Endothelial cell of umbilical vein (primary cell): Measurements from ENCODE around the gene FAM107A. TPM values are rescaled to one million over a fixed set of nuclear protein-coding genes. Genes with fewer than 3 reads are reported as not detected.

Experiments used
- BruUV-seq: library from RNA; stranded (reverse); fragments of 400-500 nt; replicated peaks from 2 replicates; lab custom pipeline; 2021; lab: Mats Ljungman, UMichigan
- CTCF ChIA-PET: fragments of 300-600, 350-600 bp; sonication (Branson Sonifier 250); formaldehyde crosslinking; loops from one replicate; lab custom pipeline; 2021; ENCODE audit warnings: antibody characterized with exemption, inconsistent platforms; lab: Charles Lee
- POLR2A ChIA-PET: fragments of 300-600, 350-600 bp; sonication (Branson Sonifier 250); formaldehyde crosslinking; loops from one replicate; lab custom pipeline; 2021; ENCODE audit warnings: antibody characterized with exemption, inconsistent platforms; lab: Charles Lee
- DNase-seq: peaks from one replicate; pipeline ENCODE4 v3.0.0-alpha.2; 2011; ENCODE audit warnings: low read depth, low spot score
- FAIRE-seq: peaks from 2 replicates; lab custom pipeline; 2011; peaks lifted over from hg19 to GRCh38; lab: Jason Lieb, UNC
- H2AFZ ChIP-seq: 2 replicates; pipeline ENCODE4 v1.6.0; 2012; ENCODE audit warnings: low read depth, low read length, control low read depth, inconsistent platforms
- H3K27ac ChIP-seq: 2 replicates; pipeline ENCODE4 v1.5.1; 2011; ENCODE audit warnings: low read depth, mild to moderate bottlenecking, control low read depth, low read length, moderate library complexity; ENCODE audit not compliant: insufficient read depth
- H3K27me3 ChIP-seq, 2 experiments: 2 replicates each; pipeline versions ENCODE4 v1.6.0 to v1.6.1; 2011; ENCODE audit warnings: low read length in 2 of 2, mixed read lengths in 1 of 2; ENCODE audit not compliant: control insufficient read depth in 2 of 2, insufficient read depth in 2 of 2
- H3K36me3 ChIP-seq, 2 experiments: 2 replicates in 1 of 2; 3 replicates in 1 of 2; pipeline ENCODE4 v1.5.1; 2011; ENCODE audit warnings: low read length in 2 of 2, mild to moderate bottlenecking in 1 of 2, moderate library complexity in 1 of 2; ENCODE audit not compliant: control insufficient read depth in 2 of 2, insufficient read depth in 2 of 2; ENCODE audit errors: extremely low read depth in 1 of 2
- H3K4me1 ChIP-seq: 3 replicates; pipeline ENCODE4 v1.5.1; 2011; ENCODE audit warnings: mild to moderate bottlenecking, low read length; ENCODE audit not compliant: control insufficient read depth, insufficient read depth; ENCODE audit errors: extremely low read depth
- H3K4me2 ChIP-seq: 2 replicates; pipeline ENCODE4 v1.6.1; 2011; ENCODE audit warnings: low read length, control low read depth, mixed read lengths; ENCODE audit not compliant: insufficient read depth
- H3K4me3 ChIP-seq, 3 experiments: fragments of 200-600 bp in 1 of 3; sonication (generic), shearing (Covaris generic) in 1 of 3; replicated peaks in 1 of 3; 2 replicates each; pipeline ENCODE4 v1.5.1; 2011 to 2016; ENCODE audit warnings: control low read depth in 3 of 3, low read length in 3 of 3, mild to moderate bottlenecking in 2 of 3, inconsistent platforms in 1 of 3, low read depth in 1 of 3, moderate library complexity in 1 of 3; ENCODE audit not compliant: insufficient read depth in 1 of 3
- H3K79me2 ChIP-seq: 2 replicates; pipeline ENCODE4 v1.6.0; 2012; ENCODE audit warnings: low read length, inconsistent platforms; ENCODE audit not compliant: control insufficient read depth, insufficient read depth
- H3K9ac ChIP-seq: replicated peaks from 2 replicates; pipeline ENCODE3; 2011; ENCODE audit warnings: low read length, control low read depth; ENCODE audit not compliant: insufficient read depth; ENCODE audit errors: extremely low read depth
- H3K9me1 ChIP-seq: replicated peaks from 3 replicates; pipeline ENCODE4 v1.6.0; 2011; ENCODE audit warnings: mild to moderate bottlenecking, low read length; ENCODE audit not compliant: control insufficient read depth, insufficient read depth; ENCODE audit errors: extremely low read depth
- H3K9me3 ChIP-seq: replicated peaks from 2 replicates; pipeline ENCODE4 v1.5.1; 2012; ENCODE audit warnings: low read length, inconsistent platforms; ENCODE audit not compliant: control insufficient read depth, insufficient read depth
- H4K20me1 ChIP-seq: replicated peaks from 2 replicates; pipeline ENCODE3; 2011; ENCODE audit warnings: mild to moderate bottlenecking, low read length; ENCODE audit not compliant: control insufficient read depth, insufficient read depth; ENCODE audit errors: extremely low read depth
- CTCF ChIP-seq, 2 donors: IDR thresholded peaks; 1 replicate in 1 of 2; 2 replicates in 1 of 2; pipeline ENCODE4 v1.5.1; 2011; ENCODE audit warnings: low read length in 2 of 2, mild to moderate bottlenecking in 2 of 2, moderate library complexity in 2 of 2, control low read depth in 1 of 2, inconsistent platforms in 1 of 2, low read depth in 1 of 2; ENCODE audit not compliant: insufficient read depth in 1 of 2; ENCODE audit errors: extremely low read depth in 1 of 2
- EZH2 ChIP-seq: IDR thresholded peaks from 2 replicates; pipeline ENCODE4 v1.6.1; 2012; ENCODE audit warnings: borderline replicate concordance, low read depth, mild to moderate bottlenecking, moderate library complexity, low read length, inconsistent platforms; ENCODE audit not compliant: severe bottlenecking
- FOS ChIP-seq: IDR thresholded peaks from 2 replicates; pipeline ENCODE4 v1.6.1; 2011; ENCODE audit warnings: mild to moderate bottlenecking, low read length, moderate library complexity, borderline replicate concordance; ENCODE audit not compliant: insufficient read depth
- GATA2 ChIP-seq: IDR thresholded peaks from 2 replicates; pipeline ENCODE4 v1.7.0; 2011; ENCODE audit warnings: low read depth, mild to moderate bottlenecking, moderate library complexity, mixed read lengths, low read length; ENCODE audit not compliant: insufficient read length, insufficient read depth
- JUN ChIP-seq: IDR thresholded peaks from 2 replicates; pipeline ENCODE4 v1.6.1; 2011; ENCODE audit warnings: borderline replicate concordance, low read depth; ENCODE audit not compliant: insufficient read length, insufficient read depth
- MAX ChIP-seq: IDR thresholded peaks from 2 replicates; pipeline ENCODE4 v1.6.1; 2011; ENCODE audit not compliant: insufficient read depth, insufficient read length
- MYC ChIP-seq: IDR thresholded peaks from one replicate; pipeline ENCODE4 v1.6.1; 2011; ENCODE audit warnings: mild to moderate bottlenecking, low read depth, low read length
- POLR2A ChIP-seq: IDR thresholded peaks from 2 replicates; pipeline ENCODE4 v1.6.1; 2012; ENCODE audit warnings: low read depth, mild to moderate bottlenecking, control low read depth, low read length
- POLR2AphosphoS5 ChIP-seq: IDR thresholded peaks from 2 replicates; pipeline ENCODE4 v1.6.1; 2012; ENCODE audit warnings: low read depth, mild to moderate bottlenecking, control low read depth, low read length, moderate library complexity; ENCODE audit not compliant: insufficient read depth
- dilution Hi-C: fragments of 300-500 bp; cut with MboI; formaldehyde crosslinking; loops from one replicate; pipeline ENCODE4 v1.15.0; 2019; ENCODE audit warnings: low sequenced_read_pairs; ENCODE audit not compliant: extremely low pct_ligation_motif_present
- intact Hi-C: fragments of 100-400 bp; cut with micrococcal nuclease; formaldehyde crosslinking; loops from one replicate; pipeline ENCODE4 v1.10.0; 2022
- polyA plus RNA-seq, 4 experiments: library from polyadenylated mRNA; depleted of rRNA in 3 of 4; stranded (reverse) in 3 of 4; unstranded in 1 of 4; fragments of >200 nt; gene quantifications; 2 replicates each; pipeline versions ENCODE4 v1.2.1 to v1.2.3, GENCODE V29; 2011 to 2012; ENCODE audit warnings: missing spikeins in 1 of 4
- total RNA-seq: library from RNA; stranded (reverse); gene quantifications from 2 replicates; pipeline ENCODE4 v1.2.3, GENCODE V29; 2021

FAM107A gene
- total and polyA plus RNA-seq, 2 donors (not counting 3 experiments of a cell fraction or from before 2014, with no cell fraction given) = 5.7 to 10.7 TPM

GRCh38 chr3:58519668-58520402 lies 57.4 kb downstream of the FAM107A start:
- DNase-seq (no peak), FAIRE-seq (no peak)
- CTCF ChIA-PET = interaction anchor here (0.8 kb wide), 1 partner anchor 8 kb away, joined by 3 read pairs; no protein-coding TSS in a partner anchor
- no peaks in the 10 kb centered on the region for H3K4me1 ChIP-seq
- intact Hi-C loops = no loop called here
- no peaks in the 10 kb centered on the region for H3K27me3 ChIP-seq
- TF ChIP-seq FOS (no peak), MAX (no peak), MYC (no peak), EZH2 (no peak), GATA2 (no peak), CTCF (IDR thresholded peaks at IDR 0.05; ENCODE audit: extremely low read depth in 1 of 2, insufficient read depth in 1 of 2, low read depth in 1 of 2, low read length in 2 of 2) (no peak), JUN (no peak), POLR2A (no peak), POLR2AphosphoS5 (no peak)
- H3K4me2 ChIP-seq = no peak overlapping the region
- BruUV-seq = no TSS peak
- no peak overlapping the region for H2AFZ ChIP-seq
- POLR2A ChIA-PET = no interaction called here
- no peak overlapping the region for H3K4me3 ChIP-seq
- H3K9me3 ChIP-seq = no peaks in the 10 kb centered on the region
- no peaks in the 10 kb centered on the region for H4K20me1 ChIP-seq
- H3K9ac ChIP-seq = no peak overlapping the region
- dilution Hi-C loops = no loop called here
- H3K27ac ChIP-seq = no peak overlapping the region
- H3K79me2 ChIP-seq = no peaks in the 10 kb centered on the region
- no peaks in the 10 kb centered on the region for H3K36me3 ChIP-seq
- no peaks in the 10 kb centered on the region for H3K9me1 ChIP-seq
